GM12878 (cell line): Measurements from ENCODE around the gene FAS. TPM values are rescaled to one million over a fixed set of nuclear protein-coding genes. Genes with fewer than 3 reads are reported as not detected.

ENCODE experiments used
- ATAC-seq: fragments of 200-7000 bp; cut with Tn5 transposase; 3 replicates; pipeline ENCODE4 v1.9.1; 2020; ENCODE audit warnings: mild to moderate bottlenecking, moderate library complexity
- BruUV-seq: library from RNA; stranded (reverse); fragments of 400-500 nt; replicated peaks from 2 replicates; lab custom pipeline; 2021; lab: Mats Ljungman, UMichigan
- CTCF ChIA-PET: fragments of 300-600 bp; sonication (Branson Sonifier 250); formaldehyde crosslinking; extraction: SDS; loops from one replicate; lab custom pipeline; 2021; ENCODE audit warnings: inconsistent platforms; lab: Yijun Ruan, JAX
- POLR2A ChIA-PET: fragments of 350-600 bp; formaldehyde crosslinking; extraction: SDS; loops from one replicate; lab custom pipeline; 2021; ENCODE audit warnings: inconsistent platforms; lab: Charles Lee
- RAD21 ChIA-PET: fragments of 300-600 bp; sonication (Branson Sonifier 250); formaldehyde crosslinking; loops from one replicate; lab custom pipeline; 2023; ENCODE audit warnings: antibody characterized with exemption; ENCODE audit not compliant: unreplicated experiment; lab: Charles Lee
- SMC1A ChIA-PET: fragments of 300-600 bp; sonication (Branson Sonifier 250); formaldehyde crosslinking; loops from one replicate; lab custom pipeline; 2023; ENCODE audit not compliant: unreplicated experiment, uncharacterized antibody; lab: Charles Lee
- DNase-seq: peaks from one replicate; pipeline ENCODE4 v3.0.0-alpha.2; 2011; ENCODE audit warnings: low read depth, low spot score
- FAIRE-seq: peaks from 3 replicates; lab custom pipeline; 2011; peaks lifted over from hg19 to GRCh38; lab: Jason Lieb, UNC
- H2AFZ ChIP-seq: 2 replicates; pipeline ENCODE4 v1.6.0; 2011; ENCODE audit warnings: low read depth, low read length, control low read depth; ENCODE audit not compliant: control insufficient read depth
- H3K27ac ChIP-seq: 2 replicates; pipeline ENCODE4 v1.5.1; 2011; ENCODE audit warnings: control low read depth; ENCODE audit not compliant: control insufficient read depth, insufficient read depth
- H3K27me3 ChIP-seq, 2 experiments: replicated peaks in 1 of 2; 2 replicates each; pipeline versions ENCODE4 v1.6.0 to v1.6.1; 2011; ENCODE audit warnings: low read length in 1 of 2; ENCODE audit not compliant: control insufficient read depth in 2 of 2, insufficient read depth in 2 of 2
- H3K36me3 ChIP-seq, 2 experiments: 2 replicates each; pipeline ENCODE4 v1.5.1; 2011; ENCODE audit warnings: low read length in 1 of 2; ENCODE audit not compliant: control insufficient read depth in 2 of 2, insufficient read depth in 2 of 2
- H3K4me1 ChIP-seq: 2 replicates; pipeline ENCODE4 v1.6.1; 2011; ENCODE audit warnings: mild to moderate bottlenecking, low read length, moderate library complexity, mixed read lengths; ENCODE audit not compliant: control insufficient read depth, insufficient read depth
- H3K4me2 ChIP-seq: 2 replicates; pipeline ENCODE4 v1.6.0; 2011; ENCODE audit warnings: control low read depth; ENCODE audit not compliant: control insufficient read depth, insufficient read depth
- H3K4me3 ChIP-seq: fragments of 200-600 bp; sonication (generic); 2 replicates; pipeline ENCODE4 v1.5.1; 2016
- H3K79me2 ChIP-seq: 2 replicates; pipeline ENCODE4 v1.6.0; 2011; ENCODE audit warnings: low read length; ENCODE audit not compliant: control insufficient read depth, insufficient read depth
- H3K9ac ChIP-seq: 2 replicates; pipeline ENCODE4 v1.8.0; 2011; ENCODE audit warnings: low read length, control low read depth, mixed read lengths; ENCODE audit not compliant: control insufficient read depth, insufficient read depth
- H3K9me3 ChIP-seq: replicated peaks from 3 replicates; pipeline ENCODE4 v1.5.1; 2011; ENCODE audit warnings: mild to moderate bottlenecking, low read length; ENCODE audit not compliant: control insufficient read depth, insufficient read depth
- H4K20me1 ChIP-seq: 2 replicates; pipeline ENCODE4 v1.6.0; 2011; ENCODE audit not compliant: control insufficient read depth, insufficient read depth
- CUX1 ChIP-seq: IDR thresholded peaks from 2 replicates; pipeline ENCODE4 v1.6.1; 2012; ENCODE audit warnings: improper control_type of control experiment, low read depth, low read length; ENCODE audit not compliant: insufficient replicate concordance
- E2F4 ChIP-seq: IDR thresholded peaks from 2 replicates; pipeline ENCODE4 v1.6.1; 2012; ENCODE audit warnings: low read depth, low read length, improper control_type of control experiment
- PML ChIP-seq: IDR thresholded peaks from 2 replicates; pipeline ENCODE4 v1.6.1; 2012; ENCODE audit warnings: low read length, inconsistent platforms
- RAD21 ChIP-seq: IDR thresholded peaks from 2 replicates; pipeline ENCODE4 v1.6.1; 2011; ENCODE audit warnings: mild to moderate bottlenecking, low read depth, low read length, moderate library complexity; ENCODE audit not compliant: insufficient read depth
- SMAD5 ChIP-seq: IDR thresholded peaks from 2 replicates; pipeline ENCODE4 v1.6.1; 2016; ENCODE audit warnings: antibody characterized with exemption, low read depth
- TCF3 ChIP-seq: IDR thresholded peaks from 2 replicates; pipeline ENCODE4 v1.6.1; 2012; ENCODE audit warnings: low read depth, mild to moderate bottlenecking, low read length, borderline replicate concordance; ENCODE audit not compliant: insufficient read depth
- ZBED1 ChIP-seq: IDR thresholded peaks from 2 replicates; pipeline ENCODE4 v1.6.1; 2016; ENCODE audit warnings: borderline replicate concordance
- ZNF687 ChIP-seq: fragments of 450-650 bp; IDR thresholded peaks from 2 replicates; pipeline ENCODE4 v1.6.1; 2017; ENCODE audit warnings: mild to moderate bottlenecking, moderate library complexity
- WGBS: methylation state at CpG from one replicate; pipeline ENCODE4 v1.1.6; 2016; ENCODE audit warnings: low lambda C conversion rate; ENCODE audit not compliant: insufficient replicate concordance, insufficient coverage; ENCODE audit errors: missing lambda C conversion rate; 5-methylcytosine and 5-hydroxymethylcytosine counted together
- in situ Hi-C: fragments of 300-500 bp; cut with MboI; formaldehyde crosslinking; loops from 9 replicates; pipeline ENCODE4 v1.14.3; 2018; ENCODE audit warnings: mixed read lengths
- intact Hi-C: fragments of 100-400 bp; cut with micrococcal nuclease; formaldehyde crosslinking; loops from one replicate; pipeline ENCODE4 v1.14.2; 2022; ENCODE audit not compliant: unreplicated experiment
- polyA plus RNA-seq, 11 experiments: library from polyadenylated mRNA; depleted of rRNA in 4 of 11; unstranded in 6 of 11; stranded (reverse) in 5 of 11; fragments of >200 nt; fragmentation: Nextera tagmentation in 4 of 11; fragmentation: Illumina TruSeq in 1 of 11; extraction: Ambion mirVana in 4 of 11; extraction: Trizol in 1 of 11; gene quantifications; 1 replicate in 1 of 11; 2 replicates in 10 of 11; pipeline versions ENCODE4 v1.2.1 to v1.2.3, GENCODE V29; 2011 to 2016; ENCODE audit warnings: inconsistent platforms in 2 of 11, missing spikeins in 2 of 11, low read depth in 1 of 11
- total RNA-seq, 4 experiments: library from RNA; depleted of rRNA in 3 of 4; stranded (reverse); fragments of >200 nt in 3 of 4; fragmentation: Illumina TruSeq in 1 of 4; extraction: Trizol in 1 of 4; gene quantifications; 2 replicates each; pipeline versions ENCODE4 v1.2.1 to v1.2.3, GENCODE V29; 2013 to 2021

Gene FAS
- total and polyA plus RNA-seq, 10 of the 15 experiments (the other 5 are each of a cell fraction or from before 2014, with no cell fraction given): 50.1 to 147 (median 69.9) TPM

- no TSS peak for BruUV-seq
- ChIA-PET SMC1A (interaction anchor here (0.6 to 1.2 kb wide), 5 partner anchors 9 to 19 kb away, joined by 3 to 4 read pairs (median 3); no protein-coding TSS in a partner anchor), RAD21 (interaction anchor here (0.9 to 1.0 kb wide), 2 partner anchors 8 to 464 kb away, joined by 3 to 4 read pairs; no protein-coding TSS in a partner anchor), POLR2A (no interaction called here), CTCF (interaction anchor here (0.7 to 1.3 kb wide), 5 partner anchors 19 to 262 kb away, joined by 3 to 4 read pairs (median 3); no protein-coding TSS in a partner anchor)
- 88% methylated on average over 5 of the region's 5 CpGs for WGBS
- Histone ChIP-seq H3K27me3 (no peaks in the 10 kb centered on the region), H3K4me3 (no peak overlapping the region), H3K9me3 (no peaks in the 10 kb centered on the region), H3K27ac (no peak overlapping the region), H3K36me3 (no peaks in the 10 kb centered on the region), H3K4me1 (no peaks in the 10 kb centered on the region), H4K20me1 (no peaks in the 10 kb centered on the region), H2AFZ (no peak overlapping the region), H3K4me2 (no peak overlapping the region), H3K79me2 (no peaks in the 10 kb centered on the region), H3K9ac (no peak overlapping the region)
- intact Hi-C loops: no loop called here
- TF ChIP-seq CUX1 (no peak), TCF3 (no peak), ZBED1 (no peak), SMAD5 (no peak), ZNF687 (no peak), PML (no peak), RAD21 (no peak), E2F4 (no peak)
- FAIRE-seq (no peak), DNase-seq (no peak), ATAC-seq (no peak)
- in situ Hi-C loops: no loop called here
These were observed 36.9 kb upstream of the FAS start for GRCh38 chr10:88953662-88954061.
